NCI-H2171 (cell line): Measurements from ENCODE around the gene KIF5C.

ENCODE experiments used
- DNase-seq: peaks from one replicate; lab custom pipeline; 2025; lab: John Stamatoyannopoulos, UW

Gene KIF5C

DNA sequence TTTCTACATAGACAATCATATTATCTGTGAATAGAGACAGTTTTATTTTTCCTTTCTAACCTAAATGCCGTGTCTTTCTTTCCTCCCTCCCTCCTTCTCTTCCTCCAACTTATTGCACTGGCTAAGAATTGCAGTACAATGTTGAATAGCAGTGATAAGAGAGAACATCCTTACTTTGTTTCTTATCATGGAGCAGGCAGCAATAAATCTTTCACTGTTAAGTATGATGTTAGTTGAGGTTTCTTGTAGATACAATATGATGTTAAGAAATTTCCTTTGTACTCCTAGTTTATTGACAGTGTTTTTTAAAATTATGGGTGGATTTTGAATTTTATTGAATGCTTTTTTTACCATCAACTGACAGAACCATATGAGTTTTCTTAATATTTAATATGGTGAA is 169.5 kb downstream of the KIF5C start:
- DNase-seq: no peak

DNA sequence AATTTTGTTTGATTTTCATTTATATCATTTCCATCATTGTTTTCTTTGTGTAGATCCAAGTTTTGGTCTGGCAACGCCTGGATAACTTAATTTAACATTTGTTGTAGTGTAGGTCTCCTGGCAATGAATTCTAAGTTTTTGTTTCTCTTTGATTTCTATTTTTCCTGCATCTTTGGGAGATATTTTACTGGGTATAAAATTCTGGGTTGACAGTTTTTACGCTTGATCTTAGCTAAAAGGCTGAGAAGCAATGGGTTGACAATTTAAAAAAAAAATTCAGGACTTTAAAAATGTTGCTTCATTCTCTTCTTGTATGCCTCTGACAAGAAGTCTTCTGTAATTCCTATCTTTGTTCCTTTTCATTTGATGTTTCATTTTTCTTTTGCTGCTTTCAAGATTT is 172.1 kb downstream of the KIF5C start:
- DNase-seq: no peak

DNA sequence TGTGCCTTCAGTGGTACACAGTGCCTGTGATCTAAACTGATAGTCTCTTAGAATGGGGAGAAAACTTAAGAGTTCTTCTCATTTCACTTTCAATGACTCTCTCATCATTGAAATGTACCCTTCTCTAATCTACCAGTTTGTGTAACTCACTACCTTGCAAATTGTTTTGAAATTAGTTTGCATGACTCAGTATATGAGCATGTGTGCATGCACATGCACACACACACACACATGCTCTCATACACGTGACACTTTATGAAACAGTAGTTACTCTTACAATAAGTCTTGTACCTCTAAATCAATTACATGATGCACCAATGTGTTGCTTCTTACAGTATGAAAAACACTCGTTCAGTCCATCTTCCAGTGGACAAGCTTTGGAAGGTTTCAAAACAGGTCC is 174.1 kb downstream of the KIF5C start:
- no peak for DNase-seq

DNA sequence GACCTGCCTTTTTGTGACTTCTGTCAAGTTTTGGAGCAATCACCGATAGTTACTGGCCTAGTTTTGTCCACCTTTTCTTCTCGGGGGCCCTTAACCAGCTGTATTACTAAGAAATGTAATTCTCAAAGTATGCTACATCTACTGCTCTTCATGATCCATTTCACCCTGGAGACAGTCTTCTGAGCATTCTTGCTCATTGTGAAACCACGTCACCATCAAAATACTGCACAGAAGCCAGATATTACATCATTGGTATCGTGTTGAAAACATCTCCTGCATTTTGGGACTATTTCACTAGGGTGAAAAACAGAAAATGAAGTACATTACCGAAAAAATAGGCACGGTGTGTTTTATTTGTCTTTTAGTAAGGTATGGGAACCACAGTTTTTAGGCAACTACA is 175.2 kb downstream of the KIF5C start:
- DNase-seq: no peak

DNA sequence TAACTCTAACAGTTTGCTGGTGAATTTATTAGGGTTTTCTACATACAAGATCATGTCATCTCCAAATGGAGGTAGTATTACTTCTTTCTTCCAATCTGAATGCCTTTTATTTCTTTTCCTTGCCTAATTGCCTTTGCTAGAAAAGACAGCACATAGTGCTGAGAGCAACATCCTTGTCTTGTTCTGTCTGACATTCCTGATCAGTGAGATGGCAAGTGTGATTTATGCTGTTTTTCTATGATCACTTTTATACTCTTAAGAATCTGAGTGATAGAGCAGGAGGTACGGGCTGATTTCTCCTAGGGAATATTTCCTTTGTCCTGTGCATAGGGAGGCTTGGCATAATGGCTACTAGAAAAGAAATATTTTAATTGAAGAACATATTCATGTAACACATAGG is 180.7 kb downstream of the KIF5C start:
- no peak for DNase-seq

DNA sequence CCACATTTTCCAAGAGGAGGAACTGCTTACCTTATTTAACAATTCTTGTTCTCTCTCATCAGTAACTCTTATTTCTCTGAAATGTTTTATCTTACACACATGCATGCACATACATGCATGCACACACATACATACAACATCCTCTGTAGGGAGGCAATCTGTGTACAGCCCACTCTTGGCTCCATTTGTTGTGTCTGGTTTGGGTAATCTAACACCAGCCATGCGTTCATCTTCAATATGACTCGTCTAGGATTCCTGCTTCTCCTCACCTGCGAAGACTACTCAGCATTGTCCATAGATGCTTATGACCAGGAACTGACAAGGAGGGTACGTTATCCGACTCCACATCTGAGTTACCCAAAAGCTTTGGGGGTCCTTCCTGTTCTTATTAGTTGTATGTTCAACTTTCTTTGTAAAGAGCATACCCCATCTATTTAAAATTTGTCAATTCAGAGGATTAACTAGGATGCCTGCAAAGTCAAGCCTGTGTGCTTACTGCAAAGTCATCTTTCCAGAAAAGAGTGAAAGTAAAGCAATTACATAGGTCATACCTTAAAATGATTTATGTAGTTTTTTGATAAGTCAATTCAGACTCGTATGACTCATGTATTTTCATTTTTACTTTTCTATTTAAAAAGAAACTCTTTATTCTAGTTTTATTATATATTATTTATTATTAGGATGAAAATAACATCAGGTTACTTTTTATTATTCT is 181.7 kb downstream of the KIF5C start:
- DNase-seq: no peak

DNA sequence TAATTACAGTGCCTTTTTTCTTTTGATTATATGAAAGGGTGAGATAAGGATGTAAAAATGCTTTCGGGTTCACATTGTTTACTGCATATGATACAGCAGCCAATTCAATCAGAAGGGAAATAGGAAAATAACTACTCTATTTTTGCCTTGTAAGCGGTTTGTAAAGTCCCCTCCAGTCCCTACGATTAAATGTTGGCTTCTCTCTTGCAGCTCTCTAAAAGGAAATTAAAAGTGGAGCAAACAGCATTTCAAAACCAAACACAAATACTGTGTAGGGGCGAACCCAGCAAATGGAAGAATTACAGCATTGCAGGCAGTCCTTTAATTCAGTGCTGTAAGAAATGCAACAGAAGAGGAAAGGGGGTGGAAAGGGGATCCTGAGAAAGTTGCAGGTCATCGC is 182.4 kb downstream of the KIF5C start:
- no peak for DNase-seq

DNA sequence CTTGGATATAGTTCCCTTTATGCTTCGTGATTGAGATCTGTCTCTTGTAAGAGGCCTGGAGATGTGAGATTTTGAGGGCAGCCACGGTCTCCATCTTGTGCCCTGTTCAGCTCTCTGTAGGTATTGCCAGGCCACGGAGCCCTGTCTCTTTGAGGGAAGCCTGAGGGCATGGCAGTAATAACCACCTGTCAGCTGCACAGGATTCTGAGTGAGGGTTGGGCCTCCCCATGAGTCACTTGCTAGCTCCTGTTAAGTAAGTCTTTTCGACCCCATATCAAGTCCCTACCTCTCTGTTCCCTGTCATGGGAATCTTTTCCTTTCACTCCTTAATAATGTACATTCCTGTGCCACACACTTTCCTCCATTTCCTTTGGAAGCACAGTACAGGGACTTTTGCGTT is 183.9 kb downstream of the KIF5C start:
- no peak for DNase-seq

DNA sequence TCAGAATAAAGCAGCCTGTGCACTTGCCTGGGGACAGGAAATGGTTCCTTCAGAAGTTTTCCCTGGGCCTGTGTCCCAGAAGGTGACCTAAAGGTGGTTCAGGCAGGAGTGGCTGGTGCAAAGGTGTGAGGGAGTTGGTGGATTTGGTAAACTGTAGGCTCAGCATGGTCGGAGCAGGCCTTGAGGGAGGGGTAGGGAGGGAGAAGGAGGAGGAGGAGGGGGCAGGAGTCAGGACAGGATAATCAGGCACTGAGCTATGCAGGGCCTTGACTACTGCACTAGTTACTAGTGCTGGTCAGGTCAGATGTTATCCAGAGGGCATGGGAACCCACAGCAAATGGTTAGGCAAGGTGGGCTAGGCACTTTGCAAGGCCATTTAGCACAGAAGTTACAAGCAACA is 184.8 kb downstream of the KIF5C start:
- no peak for DNase-seq

DNA sequence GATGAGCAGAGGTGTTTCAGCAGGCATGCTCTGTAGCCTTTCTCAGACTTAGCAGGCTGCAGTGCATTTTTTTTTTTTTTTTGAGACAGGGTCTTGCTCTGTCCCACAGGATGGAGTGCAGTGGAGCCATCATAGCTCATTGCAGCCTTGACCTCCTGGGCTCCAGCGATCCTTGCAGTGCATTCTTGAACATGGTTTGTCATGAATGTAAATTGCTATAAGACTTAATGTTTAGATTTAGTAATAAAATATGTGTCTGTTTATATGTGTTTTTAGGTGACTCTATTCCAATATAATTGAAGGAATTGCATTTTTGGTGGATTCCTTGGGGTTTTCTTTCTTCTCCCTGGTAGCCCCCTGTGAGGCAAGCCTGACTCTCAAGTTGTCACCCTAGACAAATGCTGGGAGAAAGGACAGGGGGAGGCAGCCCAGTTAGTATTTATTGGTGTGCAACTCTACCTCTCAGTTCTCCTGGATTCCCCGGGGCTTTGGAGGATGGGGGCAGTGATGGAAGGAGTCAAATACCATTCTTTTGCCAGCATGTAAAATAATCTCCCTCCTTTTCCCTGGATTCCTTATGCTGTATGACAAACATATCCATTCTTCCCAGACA is 186.2 kb downstream of the KIF5C start:
- no peak for DNase-seq

DNA sequence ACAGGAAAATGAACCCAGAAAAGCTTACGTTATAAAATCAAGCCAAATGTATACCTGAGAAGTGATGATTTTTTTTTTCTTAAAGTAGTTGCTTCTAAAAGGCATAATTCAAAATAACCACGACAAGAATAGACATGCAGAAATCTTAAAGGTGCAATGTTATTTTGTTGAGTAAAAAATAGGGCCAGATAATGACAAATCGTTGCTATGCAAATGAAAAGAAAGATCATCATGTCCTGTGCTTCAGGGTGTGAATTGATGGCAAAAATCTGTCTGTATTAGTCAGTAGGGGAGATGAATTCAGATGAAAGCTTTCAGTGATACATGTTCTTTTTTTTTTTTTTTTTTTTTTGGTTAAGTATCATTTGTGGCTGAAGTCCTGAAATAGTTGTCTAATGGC is 187.5 kb downstream of the KIF5C start:
- DNase-seq: no peak

DNA sequence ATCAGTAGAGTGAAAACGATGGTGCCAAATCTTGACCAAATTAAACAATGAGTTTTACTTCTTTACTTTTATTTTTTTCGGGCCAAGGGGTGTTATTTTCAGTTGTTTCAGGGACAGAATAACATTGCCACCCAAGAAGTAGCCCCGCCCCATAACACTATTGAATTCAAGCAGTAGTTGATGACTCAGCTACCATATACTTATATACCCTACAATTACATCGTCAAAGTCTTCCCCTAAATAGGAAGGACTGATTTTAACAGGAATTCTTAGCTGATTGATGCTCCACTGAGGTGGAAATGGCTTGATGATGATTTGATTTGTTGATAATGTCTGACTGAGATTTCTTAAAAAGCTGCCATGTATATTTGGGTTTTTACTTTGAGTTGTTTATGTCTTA is 188.2 kb downstream of the KIF5C start:
- no peak for DNase-seq

DNA sequence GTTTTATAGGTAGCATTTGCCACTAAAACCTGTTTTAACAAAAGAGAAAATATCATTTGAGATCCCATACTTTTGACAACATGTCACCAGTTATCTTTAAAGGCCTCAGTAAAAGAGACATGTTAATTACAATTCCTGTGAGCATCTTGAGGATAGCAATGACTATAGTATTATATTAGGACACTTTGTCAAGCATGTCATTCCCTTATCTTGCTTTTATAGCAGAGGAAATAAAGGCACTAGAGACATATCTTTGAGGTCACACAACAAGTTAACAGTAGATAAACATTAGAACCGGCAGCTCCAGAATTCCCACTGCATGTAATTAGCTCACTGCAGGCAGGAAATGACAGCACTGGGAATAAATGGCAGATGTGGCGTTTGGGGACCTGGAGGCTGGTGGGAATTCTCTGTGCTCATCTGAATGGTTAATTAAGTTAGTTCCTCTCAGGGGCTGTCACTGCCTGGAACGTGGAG is 189.4 kb downstream of the KIF5C start:
- DNase-seq: no peak

DNA sequence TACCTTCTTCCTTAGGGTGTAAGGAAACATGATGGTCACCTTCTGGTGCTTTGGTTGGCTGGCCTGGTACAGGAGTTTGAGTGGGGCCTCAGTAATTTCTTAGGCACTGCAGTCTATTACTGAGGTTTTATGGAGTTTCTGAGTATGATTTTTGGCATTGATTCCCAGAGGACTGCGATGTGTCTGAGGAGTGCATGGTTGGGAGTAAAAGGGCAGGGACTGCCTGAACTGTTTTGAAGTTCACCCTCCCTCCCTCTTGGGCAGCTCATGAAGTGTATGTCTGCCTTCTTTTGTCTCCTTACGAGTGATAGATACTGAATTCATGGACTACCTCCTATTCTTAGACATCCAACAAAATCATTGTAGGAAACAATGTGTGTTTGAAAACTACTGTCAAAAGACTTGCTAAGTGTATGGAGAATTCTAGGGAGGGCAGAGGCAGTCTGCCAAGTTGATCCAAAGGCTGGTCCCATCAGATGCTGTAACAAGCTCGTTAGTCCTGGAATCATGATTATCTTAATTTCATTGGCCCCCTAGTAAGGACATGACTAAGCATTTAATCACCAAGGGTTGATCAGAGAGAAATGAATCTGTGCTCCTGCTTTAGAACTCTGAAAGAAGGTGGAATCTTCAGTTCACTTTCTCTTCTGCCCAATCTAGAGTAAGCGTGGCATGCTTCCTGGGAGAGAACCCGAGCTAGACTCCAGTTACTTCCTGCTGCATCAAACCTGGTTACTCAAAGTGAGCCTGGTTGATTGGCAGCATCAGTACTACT is 190.0 kb downstream of the KIF5C start:
- no peak for DNase-seq

DNA sequence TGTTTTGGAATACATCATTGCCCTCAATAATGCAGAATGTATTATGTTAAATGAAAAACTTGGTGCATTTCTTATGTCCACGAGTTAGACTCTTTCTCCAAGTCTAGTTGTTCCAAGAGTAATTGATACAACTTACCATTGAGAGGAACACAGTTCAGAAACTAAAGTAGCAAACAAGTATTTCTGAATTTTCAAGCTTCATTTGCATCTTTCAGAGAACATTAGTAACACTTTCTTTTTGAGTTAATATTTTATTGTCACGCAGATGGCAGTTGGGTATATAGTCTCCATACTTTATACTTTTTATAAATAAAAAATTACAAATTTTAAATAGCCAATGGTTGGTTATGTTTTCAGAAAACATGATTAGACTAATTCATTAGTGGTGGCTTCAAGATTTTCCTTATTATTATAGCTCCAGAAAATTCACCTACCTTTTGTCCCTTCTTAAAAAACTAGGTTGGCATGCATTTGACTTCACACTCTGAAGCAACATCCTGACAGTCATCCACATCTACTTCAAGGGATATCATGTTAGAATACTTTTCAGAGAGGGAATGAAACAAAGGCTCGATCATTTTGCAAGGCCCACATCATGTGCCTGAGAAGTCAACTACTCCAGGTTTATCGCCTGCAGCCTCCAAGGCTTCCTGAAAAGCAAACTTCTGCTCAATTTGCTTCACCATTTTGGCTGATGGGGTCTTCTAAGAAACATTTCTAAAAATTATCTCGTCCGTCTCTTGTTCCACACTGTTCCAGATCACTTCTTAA is 193.4 kb downstream of the KIF5C start:
- no peak for DNase-seq

DNA sequence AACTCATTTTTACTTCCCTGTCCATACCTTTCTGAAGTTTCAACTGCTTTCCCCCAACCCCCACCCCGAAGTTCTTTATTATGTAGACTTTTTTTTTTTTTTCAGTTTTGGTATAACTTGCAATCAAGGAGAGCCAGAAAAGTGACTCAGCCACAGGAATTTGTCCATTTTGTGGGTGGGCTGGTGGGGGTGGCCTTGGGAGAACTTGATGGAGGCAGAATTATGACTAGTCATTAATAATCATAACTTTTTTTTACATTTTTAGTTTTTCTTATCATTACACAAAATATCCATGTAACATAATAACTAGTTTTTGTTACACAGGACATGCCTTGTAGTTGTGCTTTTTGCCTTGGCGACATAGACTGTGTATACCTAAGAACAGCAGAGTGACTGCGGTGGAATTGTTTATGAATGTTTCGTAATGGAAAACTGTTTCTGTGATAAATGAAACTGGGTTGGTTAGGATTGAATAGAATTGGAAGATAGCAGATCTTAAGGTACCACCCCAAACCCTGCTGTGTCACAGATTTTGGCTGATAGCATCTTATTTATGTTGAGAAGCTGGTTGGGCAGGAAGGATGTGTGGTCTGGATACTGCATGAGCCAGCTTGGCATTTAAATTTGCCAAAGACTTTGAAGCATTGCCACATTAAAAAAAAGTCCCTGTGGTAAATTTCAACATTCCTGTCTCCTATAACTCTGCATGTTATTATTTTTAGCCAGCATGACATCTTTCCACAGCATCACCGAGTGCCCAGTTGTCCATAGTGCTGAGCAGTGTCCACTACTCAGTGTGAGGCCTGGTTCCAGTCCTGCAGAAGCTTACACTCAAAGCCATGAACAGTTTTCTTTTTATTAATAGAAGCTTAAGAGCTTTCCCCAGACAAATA is 194.2 kb downstream of the KIF5C start:
- DNase-seq: no peak

DNA sequence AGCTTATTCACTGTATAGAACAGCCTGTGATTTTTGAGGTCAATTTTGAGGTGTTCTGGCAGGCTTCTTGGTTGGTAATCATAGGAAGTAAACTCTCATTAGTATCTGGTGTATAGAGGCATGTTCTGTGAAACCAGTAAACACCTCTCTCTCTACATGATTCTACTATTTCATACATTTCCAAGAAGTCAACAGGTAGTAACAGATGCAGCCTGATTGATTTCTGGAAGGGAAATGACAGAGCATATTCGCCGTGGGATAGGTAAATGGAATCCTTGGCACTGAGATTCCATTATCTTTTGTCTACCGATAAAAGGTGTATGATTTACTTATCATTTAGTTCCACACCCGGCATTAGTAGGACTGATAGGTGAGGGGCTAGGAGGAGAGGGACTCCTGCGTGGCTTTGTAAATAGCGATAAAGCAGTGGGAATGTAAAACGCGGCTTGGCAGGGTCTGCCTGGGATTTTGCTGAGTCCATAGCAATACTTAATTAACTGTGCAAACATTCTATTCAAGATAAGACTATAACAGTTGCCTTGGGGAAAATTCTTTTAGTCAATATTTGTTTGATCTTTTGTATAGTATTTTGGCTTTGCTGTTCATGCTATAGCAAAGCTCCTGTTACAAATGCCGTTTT is 195.8 kb downstream of the KIF5C start:
- DNase-seq: no peak

DNA sequence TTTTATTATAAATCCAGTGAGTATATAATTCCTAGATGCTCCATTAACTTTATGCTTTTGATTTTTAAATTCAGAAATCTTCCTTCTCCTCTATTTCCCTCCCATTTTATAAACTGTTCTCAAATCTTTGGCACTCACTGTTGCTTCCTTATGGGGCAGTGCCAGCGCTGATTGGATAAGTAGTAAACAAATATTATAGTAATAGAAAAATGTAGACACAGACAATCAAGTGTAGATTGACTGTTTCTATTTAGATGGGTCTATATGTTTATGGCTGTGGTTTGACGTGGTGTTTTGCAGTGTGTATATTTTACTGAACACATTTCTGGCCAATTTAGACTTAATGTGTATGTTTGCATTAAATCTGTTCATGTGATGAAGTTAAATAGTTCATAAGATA is 200.1 kb downstream of the KIF5C start:
- no peak for DNase-seq

DNA sequence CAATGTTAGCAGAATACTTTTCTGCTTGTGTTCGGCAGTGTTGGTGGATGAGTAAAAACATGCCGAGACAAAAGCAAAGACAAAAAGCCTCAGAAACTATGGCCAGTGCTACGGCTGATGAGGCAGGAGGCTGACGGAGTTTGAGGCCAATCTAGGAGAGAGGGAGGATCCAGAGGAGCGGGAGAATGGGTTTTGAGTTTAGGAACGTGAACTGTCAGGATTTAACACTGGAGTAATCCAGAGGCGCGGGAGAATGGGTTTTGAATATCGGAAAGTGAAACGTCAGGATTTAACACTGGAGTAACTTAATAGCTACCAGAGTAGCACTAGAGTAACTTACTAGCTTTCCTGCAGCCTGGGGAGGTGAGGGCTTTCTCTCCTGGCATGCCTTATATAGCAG is 200.8 kb downstream of the KIF5C start:
- DNase-seq: no peak
